Neural cell (in vitro differentiated cells): Measurements from ENCODE around the gene ASMT. TPM values are rescaled to one million over a fixed set of nuclear protein-coding genes. Genes with fewer than 3 reads are reported as not detected.

Experiments used
- H2AFZ ChIP-seq: fragments of 200-600, 300-800 bp; sonication (generic), shearing (Covaris generic); 2 replicates; pipeline ENCODE4 v1.6.0; 2014; ENCODE audit warnings: low read depth, mild to moderate bottlenecking, antibody characterized with exemption, low read length, moderate library complexity
- H3F3A ChIP-seq: fragments of 200-600 bp; shearing (Covaris generic); 2 replicates; pipeline ENCODE4 v1.6.1; 2016; ENCODE audit warnings: mild to moderate bottlenecking, moderate library complexity, mixed read lengths, antibody characterized with exemption, low read length; ENCODE audit not compliant: insufficient read depth, poor library complexity, severe bottlenecking
- H3K27ac ChIP-seq: fragments of 200-600, 300-800 bp; sonication (generic), shearing (Covaris generic); 2 replicates; pipeline ENCODE4 v1.5.1; 2014; ENCODE audit warnings: mild to moderate bottlenecking, low read length, moderate library complexity
- H3K27me3 ChIP-seq: fragments of 300-800, 200-600 bp; sonication (generic), shearing (Covaris generic); 2 replicates; pipeline ENCODE4 v1.6.0; 2014; ENCODE audit warnings: mild to moderate bottlenecking, low read depth, low read length, moderate library complexity; ENCODE audit not compliant: insufficient read depth
- H3K36me3 ChIP-seq: fragments of 300-800, 200-600 bp; sonication (generic), shearing (Covaris generic); 2 replicates; pipeline ENCODE4 v1.5.1; 2014; ENCODE audit warnings: mild to moderate bottlenecking, antibody characterized with exemption, low read length, moderate library complexity; ENCODE audit not compliant: insufficient read depth
- H3K4me2 ChIP-seq: fragments of 300-800, 200-600 bp; sonication (generic), shearing (Covaris generic); 2 replicates; pipeline ENCODE4 v1.6.0; 2014; ENCODE audit warnings: mild to moderate bottlenecking, low read length
- H3K4me3 ChIP-seq: fragments of 300-800, 200-600 bp; sonication (generic), shearing (Covaris generic); 2 replicates; pipeline ENCODE4 v1.5.1; 2014; ENCODE audit warnings: mild to moderate bottlenecking, low read length, moderate library complexity
- H3K79me2 ChIP-seq: fragments of 200-600 bp; shearing (Covaris generic); replicated peaks from 2 replicates; pipeline ENCODE4 v1.6.0; 2014; ENCODE audit warnings: mild to moderate bottlenecking, low read length, moderate library complexity; ENCODE audit not compliant: insufficient read depth
- H3K9ac ChIP-seq: fragments of 300-800, 200-600 bp; sonication (generic), shearing (Covaris generic); 2 replicates; pipeline ENCODE4 v1.6.1; 2016; ENCODE audit warnings: mild to moderate bottlenecking, low read length, mixed read lengths
- H3K9me2 ChIP-seq: fragments of 200-600 bp; shearing (Covaris generic); 2 replicates; pipeline ENCODE4 v1.6.1; 2016; ENCODE audit warnings: mild to moderate bottlenecking, low read length, mixed read lengths; ENCODE audit not compliant: insufficient read depth
- H3K9me3 ChIP-seq: fragments of 200-600, 300-800 bp; sonication (generic), shearing (Covaris generic); 2 replicates; pipeline ENCODE4 v1.6.1; 2016; ENCODE audit warnings: mild to moderate bottlenecking, mixed run types, low read length, moderate library complexity, mixed read lengths
- H4K20me1 ChIP-seq: fragments of 200-600 bp; shearing (Covaris generic); 2 replicates; pipeline ENCODE4 v1.6.1; 2016; ENCODE audit warnings: mild to moderate bottlenecking, mixed run types; ENCODE audit not compliant: insufficient read depth
- EP300 ChIP-seq: fragments of 450-650 bp; conservative IDR thresholded peaks from 2 replicates; pipeline ENCODE4 v1.6.1; 2014; ENCODE audit warnings: antibody characterized with exemption, mild to moderate bottlenecking, moderate library complexity; ENCODE audit not compliant: poor library complexity, severe bottlenecking
- EZH2 ChIP-seq: fragments of 200-600, 300-800 bp; shearing (Covaris generic), sonication (generic); IDR thresholded peaks from 2 replicates; pipeline ENCODE4 v1.6.1; 2014; ENCODE audit warnings: antibody characterized with exemption, low read length, borderline replicate concordance, mild to moderate bottlenecking; ENCODE audit not compliant: insufficient read depth, poor library complexity, severe bottlenecking
- MXI1 ChIP-seq: fragments of 450-650 bp; conservative IDR thresholded peaks from 2 replicates; pipeline ENCODE4 v1.6.1; 2014; ENCODE audit warnings: antibody characterized with exemption, mild to moderate bottlenecking; ENCODE audit not compliant: poor library complexity, severe bottlenecking
- POLR2AphosphoS5 ChIP-seq: IDR thresholded peaks from 2 replicates; pipeline ENCODE4 v1.6.1; 2012
- RAD21 ChIP-seq: fragments of 450-650 bp; conservative IDR thresholded peaks from 2 replicates; pipeline ENCODE4 v1.6.1; 2014; ENCODE audit warnings: antibody characterized with exemption, mild to moderate bottlenecking, moderate library complexity
- SMC3 ChIP-seq: fragments of 450-650 bp; conservative IDR thresholded peaks from 2 replicates; pipeline ENCODE4 v1.6.1; 2014; ENCODE audit warnings: antibody characterized with exemption, mild to moderate bottlenecking, moderate library complexity; ENCODE audit not compliant: poor library complexity
- TAF1 ChIP-seq: IDR thresholded peaks from 2 replicates; pipeline ENCODE4 v1.6.1; 2012; ENCODE audit warnings: low read depth
- polyA plus RNA-seq: library from polyadenylated mRNA; depleted of rRNA; stranded (reverse); fragments of >200 nt; gene quantifications from 2 replicates; pipeline ENCODE4 v1.2.3, GENCODE V29; 2014
- TF ChIP-seq, protein P1 (sequence below): fragments of 450-650 bp; IDR thresholded peaks from 2 replicates; pipeline ENCODE4 v1.5.1; 2014; ENCODE audit warnings: antibody characterized with exemption, mild to moderate bottlenecking, moderate library complexity; ENCODE audit not compliant: poor library complexity, severe bottlenecking
- TF ChIP-seq, protein P2 (sequence below): IDR thresholded peaks from 2 replicates; pipeline ENCODE4 v1.6.1; 2012; ENCODE audit warnings: borderline replicate concordance

ASMT gene
- polyA plus RNA-seq, 1 donor from 2014 or later: 1.8 TPM

DNA sequence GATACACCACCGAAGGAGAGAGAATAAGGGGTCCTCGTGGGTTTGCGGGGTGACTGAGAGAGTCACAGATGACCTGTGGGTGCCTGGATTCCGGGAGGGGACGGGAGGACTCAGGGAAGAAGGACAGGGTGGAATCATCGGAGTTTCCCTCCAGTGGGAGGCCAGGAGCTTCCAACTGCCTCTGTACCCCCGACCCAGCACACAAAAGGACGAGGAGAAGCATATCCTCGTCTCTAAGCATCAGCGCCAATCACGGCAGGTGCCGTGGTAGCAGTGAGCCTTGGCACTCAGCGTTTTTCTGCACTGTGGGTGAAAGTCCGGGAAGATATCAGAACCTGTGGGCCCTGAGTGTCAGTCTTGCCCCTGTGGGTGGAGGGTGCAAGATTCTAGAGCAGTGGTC lies 62.0 kb downstream of the ASMT start:
- no peak overlapping the region for H3K9ac ChIP-seq
- H3F3A ChIP-seq: no peaks in the 10 kb centered on the region
- no peaks in the 10 kb centered on the region for H3K36me3 ChIP-seq
- no peak overlapping the region for H3K4me2 ChIP-seq
- H3K9me2 ChIP-seq: no peaks in the 10 kb centered on the region
- no peak overlapping the region for H3K27ac ChIP-seq
- H3K4me3 ChIP-seq: no peak overlapping the region
- no peaks in the 10 kb centered on the region for H3K79me2 ChIP-seq
- no peaks in the 10 kb centered on the region for H4K20me1 ChIP-seq
- H2AFZ ChIP-seq: no peak overlapping the region
- H3K27me3 ChIP-seq: no peaks in the 10 kb centered on the region
- no peaks in the 10 kb centered on the region for H3K9me3 ChIP-seq
- TF ChIP-seq, protein P1, sequence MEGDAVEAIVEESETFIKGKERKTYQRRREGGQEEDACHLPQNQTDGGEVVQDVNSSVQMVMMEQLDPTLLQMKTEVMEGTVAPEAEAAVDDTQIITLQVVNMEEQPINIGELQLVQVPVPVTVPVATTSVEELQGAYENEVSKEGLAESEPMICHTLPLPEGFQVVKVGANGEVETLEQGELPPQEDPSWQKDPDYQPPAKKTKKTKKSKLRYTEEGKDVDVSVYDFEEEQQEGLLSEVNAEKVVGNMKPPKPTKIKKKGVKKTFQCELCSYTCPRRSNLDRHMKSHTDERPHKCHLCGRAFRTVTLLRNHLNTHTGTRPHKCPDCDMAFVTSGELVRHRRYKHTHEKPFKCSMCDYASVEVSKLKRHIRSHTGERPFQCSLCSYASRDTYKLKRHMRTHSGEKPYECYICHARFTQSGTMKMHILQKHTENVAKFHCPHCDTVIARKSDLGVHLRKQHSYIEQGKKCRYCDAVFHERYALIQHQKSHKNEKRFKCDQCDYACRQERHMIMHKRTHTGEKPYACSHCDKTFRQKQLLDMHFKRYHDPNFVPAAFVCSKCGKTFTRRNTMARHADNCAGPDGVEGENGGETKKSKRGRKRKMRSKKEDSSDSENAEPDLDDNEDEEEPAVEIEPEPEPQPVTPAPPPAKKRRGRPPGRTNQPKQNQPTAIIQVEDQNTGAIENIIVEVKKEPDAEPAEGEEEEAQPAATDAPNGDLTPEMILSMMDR: no peak
- TF ChIP-seq SMC3: no peak
- no peak for TF ChIP-seq TAF1
- TF ChIP-seq POLR2AphosphoS5: no peak
- TF ChIP-seq EZH2: no peak
- TF ChIP-seq RAD21: no peak
- no peak for TF ChIP-seq MXI1
- TF ChIP-seq, protein P2, sequence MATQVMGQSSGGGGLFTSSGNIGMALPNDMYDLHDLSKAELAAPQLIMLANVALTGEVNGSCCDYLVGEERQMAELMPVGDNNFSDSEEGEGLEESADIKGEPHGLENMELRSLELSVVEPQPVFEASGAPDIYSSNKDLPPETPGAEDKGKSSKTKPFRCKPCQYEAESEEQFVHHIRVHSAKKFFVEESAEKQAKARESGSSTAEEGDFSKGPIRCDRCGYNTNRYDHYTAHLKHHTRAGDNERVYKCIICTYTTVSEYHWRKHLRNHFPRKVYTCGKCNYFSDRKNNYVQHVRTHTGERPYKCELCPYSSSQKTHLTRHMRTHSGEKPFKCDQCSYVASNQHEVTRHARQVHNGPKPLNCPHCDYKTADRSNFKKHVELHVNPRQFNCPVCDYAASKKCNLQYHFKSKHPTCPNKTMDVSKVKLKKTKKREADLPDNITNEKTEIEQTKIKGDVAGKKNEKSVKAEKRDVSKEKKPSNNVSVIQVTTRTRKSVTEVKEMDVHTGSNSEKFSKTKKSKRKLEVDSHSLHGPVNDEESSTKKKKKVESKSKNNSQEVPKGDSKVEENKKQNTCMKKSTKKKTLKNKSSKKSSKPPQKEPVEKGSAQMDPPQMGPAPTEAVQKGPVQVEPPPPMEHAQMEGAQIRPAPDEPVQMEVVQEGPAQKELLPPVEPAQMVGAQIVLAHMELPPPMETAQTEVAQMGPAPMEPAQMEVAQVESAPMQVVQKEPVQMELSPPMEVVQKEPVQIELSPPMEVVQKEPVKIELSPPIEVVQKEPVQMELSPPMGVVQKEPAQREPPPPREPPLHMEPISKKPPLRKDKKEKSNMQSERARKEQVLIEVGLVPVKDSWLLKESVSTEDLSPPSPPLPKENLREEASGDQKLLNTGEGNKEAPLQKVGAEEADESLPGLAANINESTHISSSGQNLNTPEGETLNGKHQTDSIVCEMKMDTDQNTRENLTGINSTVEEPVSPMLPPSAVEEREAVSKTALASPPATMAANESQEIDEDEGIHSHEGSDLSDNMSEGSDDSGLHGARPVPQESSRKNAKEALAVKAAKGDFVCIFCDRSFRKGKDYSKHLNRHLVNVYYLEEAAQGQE: no peak
- TF ChIP-seq EP300: no peak

- no peak overlapping the region for H2AFZ ChIP-seq
- TF ChIP-seq SMC3 (no peak), POLR2AphosphoS5 (no peak), TAF1 (no peak), EZH2 (no peak), MXI1 (no peak), RAD21 (no peak), EP300 (no peak)
- TF ChIP-seq, protein P2: no peak
- TF ChIP-seq, protein P1: no peak
- H3K9me3 ChIP-seq: no peaks in the 10 kb centered on the region
- no peaks in the 10 kb centered on the region for H3F3A ChIP-seq
- no peak overlapping the region for H3K4me2 ChIP-seq
- no peaks in the 10 kb centered on the region for H3K27me3 ChIP-seq
- no peak overlapping the region for H3K27ac ChIP-seq
- H4K20me1 ChIP-seq: no peaks in the 10 kb centered on the region
- H3K9ac ChIP-seq: no peak overlapping the region
- H3K36me3 ChIP-seq: no peaks in the 10 kb centered on the region
- no peaks in the 10 kb centered on the region for H3K79me2 ChIP-seq
- H3K9me2 ChIP-seq: no peaks in the 10 kb centered on the region
- H3K4me3 ChIP-seq: no peak overlapping the region
Measured at GRCh38 chrX:1679238-1679637, 64.4 kb downstream of the ASMT start.
